NCI-H2227 (cell line): ENCODE measurements around the gene UGGT1.

Experiments
- DNase-seq: peaks from one replicate; lab custom pipeline; 2025; ENCODE audit not compliant: unreplicated experiment; lab: John Stamatoyannopoulos, UW

UGGT1 gene

GRCh38 chr2:128214251-128214650, 123.3 kb downstream of the UGGT1 start:
- no peak for DNase-seq

GRCh38 chr2:128214866-128215460, 124.0 kb downstream of the UGGT1 start:
- DNase-seq = no peak

GRCh38 chr2:128215897-128216642, 125.1 kb downstream of the UGGT1 start:
- no peak for DNase-seq

- no peak for DNase-seq
Measured at GRCh38 chr2:128217671-128218070, 126.7 kb downstream of the UGGT1 start.

DNA sequence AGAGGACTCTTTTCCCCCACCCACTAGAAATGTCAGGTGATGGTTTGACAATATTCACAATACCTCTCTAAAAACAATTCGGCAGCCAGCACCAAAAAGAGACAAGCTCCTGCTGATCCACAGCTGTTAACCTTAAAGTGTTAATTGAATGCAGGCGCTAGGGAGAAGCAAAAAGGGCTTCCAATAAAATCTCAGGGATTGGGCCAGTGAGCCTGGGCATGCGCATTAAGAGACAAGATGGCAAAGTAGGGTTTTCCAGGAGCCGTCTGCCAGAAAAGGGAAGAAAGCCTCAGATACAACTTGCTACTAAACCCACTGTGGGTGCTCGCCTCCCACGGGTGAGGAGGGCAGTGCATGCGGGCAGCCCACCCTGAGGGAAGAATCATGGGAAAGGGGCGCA, 128.9 kb downstream of the UGGT1 start:
- DNase-seq = no peak

GRCh38 chr2:128227862-128228261, 136.9 kb downstream of the UGGT1 start:
- DNase-seq = no peak

GRCh38 chr2:128228894-128229293, 137.9 kb downstream of the UGGT1 start:
- no peak for DNase-seq

- DNase-seq = peak; percentile 87
Measured at GRCh38 chr2:128232965-128233789, 142.2 kb downstream of the UGGT1 start.

DNA sequence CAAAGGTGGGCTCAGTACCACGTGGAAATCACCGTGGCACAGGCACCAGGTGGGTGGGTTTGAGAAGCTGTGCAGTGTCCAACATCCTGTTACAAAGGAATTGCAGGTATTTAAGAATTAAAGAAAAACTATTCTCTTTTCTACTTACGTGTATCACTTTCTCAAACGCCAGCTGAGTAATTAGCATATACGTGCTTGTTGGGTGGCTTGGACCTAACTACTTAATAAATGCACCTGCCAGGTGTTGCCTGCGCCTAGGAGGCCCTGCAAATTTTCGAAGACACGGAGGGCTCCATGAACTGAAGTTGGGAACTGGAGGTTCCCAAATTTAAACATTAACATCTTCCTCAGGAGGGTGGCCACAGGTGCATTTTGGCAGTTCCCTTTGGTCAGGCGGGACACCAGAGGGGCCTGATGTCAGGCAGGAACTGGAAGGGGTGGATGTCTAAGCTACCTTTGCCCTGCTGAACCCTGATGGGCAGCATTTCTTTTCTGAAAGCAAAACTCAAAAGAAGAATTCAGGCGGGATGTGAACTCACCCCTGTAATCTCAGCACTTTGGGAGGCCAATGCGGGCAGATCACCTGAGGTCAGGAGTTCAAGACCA, 142.9 kb downstream of the UGGT1 start:
- DNase-seq = no peak

DNA sequence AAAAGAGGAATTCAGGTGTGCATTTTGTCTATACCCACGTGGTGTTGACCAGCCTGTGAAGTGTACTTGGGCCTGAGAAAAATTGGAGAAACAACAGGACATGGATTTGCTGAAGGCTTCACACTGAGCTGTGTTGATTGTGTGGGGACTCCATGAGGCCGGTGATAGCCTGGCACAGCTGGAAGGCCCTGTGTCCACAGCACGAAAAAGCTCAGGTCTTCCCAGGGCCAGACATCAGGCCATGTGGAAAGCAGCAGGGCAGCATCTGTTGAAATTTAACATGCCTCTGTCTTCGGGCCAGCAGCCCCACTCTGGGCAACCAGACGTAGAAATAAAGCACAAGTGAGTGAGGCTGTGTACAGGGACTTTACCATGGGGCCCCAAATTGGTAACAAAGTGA, 143.6 kb downstream of the UGGT1 start:
- DNase-seq = no peak

DNA sequence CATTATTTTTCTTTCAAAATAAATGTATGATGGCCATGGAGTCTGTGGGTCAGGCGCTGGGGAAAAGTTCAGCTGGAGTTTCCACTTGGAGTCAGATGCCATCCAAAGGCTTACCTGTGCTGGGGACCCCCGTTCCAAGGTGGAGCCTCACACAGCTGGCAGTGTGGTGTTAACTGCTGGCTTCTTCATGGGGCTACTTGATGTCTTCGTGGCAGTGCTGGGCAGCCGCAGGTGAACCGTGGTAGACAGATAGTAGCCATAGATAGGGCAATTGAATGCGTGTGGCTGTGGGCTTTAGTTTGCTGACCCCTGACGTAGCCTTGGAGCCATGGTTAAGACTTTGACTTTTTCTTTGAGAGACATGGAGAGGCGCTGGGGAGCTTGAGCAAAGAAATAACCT, 144.6 kb downstream of the UGGT1 start:
- no peak for DNase-seq

DNA sequence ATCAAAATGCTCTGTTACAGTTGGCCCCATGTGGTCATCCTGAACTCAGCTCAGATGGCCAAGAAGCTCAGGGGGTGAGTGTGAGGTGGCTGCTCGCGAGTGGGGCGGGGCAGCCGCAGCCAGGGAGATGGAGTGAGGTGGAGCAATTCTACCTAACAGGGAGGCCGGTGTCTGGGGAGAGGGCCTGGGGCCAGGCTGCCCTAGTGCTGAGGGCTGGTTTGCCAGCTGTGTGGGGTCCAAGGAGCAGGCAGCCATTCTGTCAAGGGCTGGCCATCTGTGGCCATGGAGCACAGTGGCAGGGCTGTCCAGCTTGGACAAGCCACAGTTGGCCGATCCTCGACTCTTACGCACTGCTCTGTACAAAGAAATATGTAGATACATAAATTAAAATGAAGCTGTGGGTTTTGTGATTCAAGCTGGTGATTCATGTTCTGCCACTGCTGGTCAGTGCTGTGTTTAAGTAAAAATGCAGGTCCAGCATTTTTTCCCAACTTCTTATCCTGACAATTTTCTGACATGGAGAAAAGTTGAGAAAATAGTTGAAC, 145.6 kb downstream of the UGGT1 start:
- DNase-seq = no peak

- DNase-seq = no peak
Measured at GRCh38 chr2:128237081-128237534, 146.1 kb downstream of the UGGT1 start.

DNA sequence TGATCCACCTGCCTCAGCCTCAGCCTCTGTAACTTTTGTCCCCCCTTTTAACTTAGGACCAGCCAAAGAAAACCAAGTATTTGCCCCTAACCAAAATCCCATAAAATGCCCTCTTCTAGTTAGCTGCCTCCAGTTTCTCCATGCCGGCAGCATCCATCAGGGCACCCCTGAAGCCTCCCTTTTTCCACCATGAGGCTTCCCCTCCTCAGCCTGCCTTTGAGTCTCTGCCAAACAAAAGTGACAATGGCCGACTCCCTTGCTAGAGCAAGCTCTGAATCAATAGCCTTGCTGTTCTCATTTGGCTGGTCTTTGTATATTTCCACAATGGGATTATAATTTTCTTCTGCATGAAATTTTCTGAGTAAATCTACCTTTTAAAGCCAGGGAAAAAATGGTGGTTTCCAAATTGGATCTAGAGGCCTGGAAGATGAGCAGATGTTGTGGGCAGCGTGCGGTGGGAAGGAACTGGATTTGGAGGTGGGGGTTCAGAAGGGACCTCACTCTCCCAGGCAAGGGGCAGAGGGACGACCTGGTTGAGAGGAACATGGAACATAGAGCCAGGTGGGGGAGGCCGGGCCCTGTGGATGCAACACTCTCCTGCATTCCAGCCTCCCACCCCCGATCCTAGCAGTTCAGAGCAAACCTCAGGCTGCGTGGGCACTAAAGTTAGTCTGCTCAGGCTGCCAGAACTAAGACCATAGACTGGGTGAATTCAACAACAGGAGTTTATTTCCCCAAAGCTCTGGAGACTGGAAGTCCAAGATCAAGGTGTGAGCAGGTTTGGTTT, 147.1 kb downstream of the UGGT1 start:
- DNase-seq = no peak

GRCh38 chr2:128241896-128242295, 150.9 kb downstream of the UGGT1 start:
- DNase-seq = no peak
